ENCODE results near the gene TRPM5.

TRPM5 gene

DNA sequence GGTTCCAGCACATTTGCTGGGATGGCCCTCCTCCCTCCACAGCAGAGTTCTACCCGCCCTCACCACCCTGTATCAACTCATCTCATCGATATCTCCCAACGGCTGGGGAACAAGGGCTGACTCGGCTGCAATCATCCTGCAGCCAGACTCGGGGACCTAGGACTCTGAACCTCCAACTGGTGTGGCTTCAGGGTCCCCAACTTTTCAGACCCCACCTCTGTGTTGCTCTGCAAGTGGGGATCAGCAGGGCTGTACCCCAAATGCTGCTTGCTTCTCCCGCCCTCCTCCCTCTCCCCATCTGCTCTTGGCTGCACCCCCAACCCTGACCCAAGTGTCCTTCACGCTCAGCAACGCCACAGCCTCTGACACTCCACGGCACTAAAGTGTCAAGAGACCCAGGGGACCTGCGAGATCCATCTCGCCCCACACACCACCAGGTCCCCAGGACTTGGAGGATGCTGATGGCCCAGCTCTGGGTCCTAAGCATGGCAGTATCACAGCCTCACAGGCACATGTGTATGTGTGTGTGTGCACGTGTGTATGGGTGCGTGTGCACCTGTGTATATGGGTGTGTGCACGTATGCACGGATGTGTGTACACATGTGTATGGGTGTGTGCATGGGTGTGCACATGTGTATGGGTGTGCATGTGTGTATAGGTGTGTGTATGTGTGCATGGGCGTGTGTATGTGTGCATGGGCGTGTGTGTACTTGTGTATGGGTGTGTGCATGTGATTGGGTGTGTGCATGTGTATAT lies 26.9 kb upstream of the TRPM5 start:
- H3K27me3 ChIP-seq (ENCODE audit: control insufficient read depth in 5 of 5, insufficient read depth in 4 of 5, low read length in 5 of 5) = peaks cover 10 to 18% (median 11%) of the 10 kb centered on the region in 5 donors

DNA sequence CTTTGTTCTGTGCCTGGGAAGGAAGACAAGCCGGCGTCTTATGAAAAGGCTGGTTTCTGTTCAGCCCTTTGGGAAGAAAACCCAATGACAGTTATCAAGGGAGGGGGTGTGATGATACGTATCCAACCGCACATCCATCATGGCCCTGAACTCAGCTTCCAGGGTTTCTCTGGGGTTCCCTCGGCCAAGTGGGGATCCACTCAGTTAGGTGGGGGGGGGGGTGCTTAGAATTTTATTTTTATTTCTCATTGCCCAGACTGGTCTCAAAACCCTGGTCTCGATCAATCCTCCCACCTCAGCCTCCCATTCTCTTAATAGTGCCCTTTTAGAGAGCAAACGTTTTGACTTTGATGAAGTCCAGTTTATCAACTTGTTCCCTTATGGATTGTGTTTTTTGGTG lies 26.2 kb upstream of the TRPM5 start:
- H3K27me3 ChIP-seq (ENCODE audit: control insufficient read depth in 5 of 5, insufficient read depth in 4 of 5, low read length in 5 of 5) = peaks cover 10 to 18% (median 11%) of the 10 kb centered on the region in 5 donors
- no peaks in the 10 kb centered on the region for H3K36me3 ChIP-seq (ENCODE audit: control insufficient read depth in 5 of 5, insufficient read depth in 5 of 5, low read length in 5 of 5)
- no peak overlapping the region for H3K9ac ChIP-seq (ENCODE audit: low read length in 5 of 5)
- H3K4me3 ChIP-seq (ENCODE audit: low read depth in 1 of 5, low read length in 5 of 5) = no peak overlapping the region
- no peak overlapping the region for H3K27ac ChIP-seq (ENCODE audit: low read depth, low read length)
- H3K9me3 ChIP-seq (ENCODE audit: control insufficient read depth in 5 of 5, low read length in 5 of 5) = peaks cover 0 to 7% (median 0%) of the 10 kb centered on the region in 5 donors
- peaks cover 0 to 14% (median 0%) of the 10 kb centered on the region in 5 donors for H3K4me1 ChIP-seq (ENCODE audit: control insufficient read depth in 5 of 5, insufficient read depth in 5 of 5, low read length in 5 of 5)

More for the DNA sequence above, 26.9 kb upstream of the TRPM5 start:
- no peaks in the 10 kb centered on the region for H3K36me3 ChIP-seq (ENCODE audit: control insufficient read depth in 5 of 5, insufficient read depth in 5 of 5, low read length in 5 of 5)
- H3K9ac ChIP-seq (ENCODE audit: low read length in 5 of 5) = no peak overlapping the region
- H3K4me3 ChIP-seq (ENCODE audit: low read depth in 1 of 5, low read length in 5 of 5) = no peak overlapping the region
- H3K27ac ChIP-seq (ENCODE audit: low read depth, low read length) = no peak overlapping the region
- H3K9me3 ChIP-seq (ENCODE audit: control insufficient read depth in 5 of 5, low read length in 5 of 5) = peaks cover 0 to 7% (median 0%) of the 10 kb centered on the region in 5 donors
- H3K4me1 ChIP-seq (ENCODE audit: control insufficient read depth in 5 of 5, insufficient read depth in 5 of 5, low read length in 5 of 5) = peaks cover 0 to 14% (median 0%) of the 10 kb centered on the region in 5 donors

DNA sequence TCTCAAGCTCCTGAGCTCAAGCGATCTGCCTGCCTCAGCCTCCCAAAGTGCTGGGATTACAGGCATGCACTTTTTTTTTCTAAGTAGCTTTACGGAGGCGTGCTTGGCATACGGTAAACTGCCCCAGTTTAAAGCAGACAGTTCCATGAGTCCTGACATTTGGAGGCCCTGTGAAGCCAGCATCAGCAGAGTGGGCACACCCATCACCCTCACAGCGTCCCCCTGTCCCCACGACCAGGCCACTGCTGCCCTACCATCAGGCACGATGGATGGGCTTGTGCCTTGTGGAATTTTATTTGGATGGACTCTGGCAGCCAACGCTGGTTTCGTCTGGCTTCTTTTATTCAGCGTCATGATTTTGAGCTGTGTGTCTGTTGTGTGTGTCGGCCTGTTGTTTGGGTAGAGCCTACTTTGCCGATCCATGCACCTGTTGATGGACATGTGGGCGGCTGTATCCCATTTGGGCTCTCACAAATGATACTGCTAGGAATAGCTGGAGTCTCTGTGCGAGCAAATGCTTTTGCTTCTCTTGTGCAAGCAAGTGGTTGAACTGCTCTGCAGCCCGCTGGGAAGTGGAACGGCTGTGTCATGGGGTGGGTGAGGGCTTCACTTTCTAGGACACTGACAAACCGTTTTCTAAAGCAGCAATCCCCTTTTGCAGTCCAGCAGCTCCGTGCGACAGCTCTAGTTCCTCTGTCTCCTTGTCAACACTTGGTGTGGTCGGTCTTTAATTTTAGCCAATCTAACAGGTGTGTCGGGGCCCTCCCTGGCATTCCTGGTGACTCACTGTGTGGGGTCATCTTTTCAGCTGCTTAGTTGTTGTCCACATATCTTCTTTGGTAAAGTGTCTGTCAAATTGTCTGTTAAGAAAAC lies 24.3 kb upstream of the TRPM5 start:
- H3K36me3 ChIP-seq (ENCODE audit: control insufficient read depth in 5 of 5, insufficient read depth in 5 of 5, low read length in 5 of 5) = no peaks in the 10 kb centered on the region
- no peak overlapping the region for H3K9ac ChIP-seq (ENCODE audit: low read length in 5 of 5)
- H3K27me3 ChIP-seq (ENCODE audit: control insufficient read depth in 5 of 5, insufficient read depth in 4 of 5, low read length in 5 of 5) = peaks cover 2 to 13% (median 5%) of the 10 kb centered on the region in 5 donors
- peaks cover 0 to 7% (median 0%) of the 10 kb centered on the region in 5 donors for H3K9me3 ChIP-seq (ENCODE audit: control insufficient read depth in 5 of 5, low read length in 5 of 5)
- H3K4me1 ChIP-seq (ENCODE audit: control insufficient read depth in 5 of 5, insufficient read depth in 5 of 5, low read length in 5 of 5) = peaks cover 0 to 14% (median 0%) of the 10 kb centered on the region in 5 donors
- H3K4me3 ChIP-seq (ENCODE audit: low read depth in 1 of 5, low read length in 5 of 5) = no peak overlapping the region
- H3K27ac ChIP-seq (ENCODE audit: low read depth, low read length) = no peak overlapping the region

DNA sequence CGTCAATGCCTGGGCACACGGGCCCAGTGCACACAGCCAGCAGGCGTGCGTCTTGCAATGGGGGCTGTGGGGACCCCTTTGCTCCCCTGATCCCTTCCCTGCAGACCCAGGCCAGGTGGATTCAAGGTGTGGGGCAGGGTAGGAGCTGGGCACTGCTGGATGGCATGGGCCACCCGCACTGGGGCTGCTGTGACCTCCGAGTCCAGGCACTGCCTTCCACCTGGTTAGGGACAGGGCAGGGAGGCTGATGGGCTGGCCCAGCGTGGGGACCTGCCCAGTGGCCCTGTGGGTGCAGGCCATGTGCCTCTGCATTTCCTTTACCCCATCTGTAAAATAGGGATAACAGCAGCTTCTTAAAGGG lies 23.4 kb upstream of the TRPM5 start:
- H3K27me3 ChIP-seq (ENCODE audit: control insufficient read depth in 5 of 5, insufficient read depth in 4 of 5, low read length in 5 of 5) = peaks cover 0 to 13% (median 4%) of the 10 kb centered on the region in 5 donors
- H3K9me3 ChIP-seq (ENCODE audit: control insufficient read depth in 5 of 5, low read length in 5 of 5) = peaks cover 0 to 7% (median 0%) of the 10 kb centered on the region in 5 donors
- no peaks in the 10 kb centered on the region for H3K36me3 ChIP-seq (ENCODE audit: control insufficient read depth in 5 of 5, insufficient read depth in 5 of 5, low read length in 5 of 5)
- H3K9ac ChIP-seq (ENCODE audit: low read length in 5 of 5) = no peak overlapping the region
- peaks cover 0 to 14% (median 0%) of the 10 kb centered on the region in 5 donors for H3K4me1 ChIP-seq (ENCODE audit: control insufficient read depth in 5 of 5, insufficient read depth in 5 of 5, low read length in 5 of 5)
- no peak overlapping the region for H3K27ac ChIP-seq (ENCODE audit: low read depth, low read length)
- H3K4me3 ChIP-seq (ENCODE audit: low read depth in 1 of 5, low read length in 5 of 5) = no peak overlapping the region

DNA sequence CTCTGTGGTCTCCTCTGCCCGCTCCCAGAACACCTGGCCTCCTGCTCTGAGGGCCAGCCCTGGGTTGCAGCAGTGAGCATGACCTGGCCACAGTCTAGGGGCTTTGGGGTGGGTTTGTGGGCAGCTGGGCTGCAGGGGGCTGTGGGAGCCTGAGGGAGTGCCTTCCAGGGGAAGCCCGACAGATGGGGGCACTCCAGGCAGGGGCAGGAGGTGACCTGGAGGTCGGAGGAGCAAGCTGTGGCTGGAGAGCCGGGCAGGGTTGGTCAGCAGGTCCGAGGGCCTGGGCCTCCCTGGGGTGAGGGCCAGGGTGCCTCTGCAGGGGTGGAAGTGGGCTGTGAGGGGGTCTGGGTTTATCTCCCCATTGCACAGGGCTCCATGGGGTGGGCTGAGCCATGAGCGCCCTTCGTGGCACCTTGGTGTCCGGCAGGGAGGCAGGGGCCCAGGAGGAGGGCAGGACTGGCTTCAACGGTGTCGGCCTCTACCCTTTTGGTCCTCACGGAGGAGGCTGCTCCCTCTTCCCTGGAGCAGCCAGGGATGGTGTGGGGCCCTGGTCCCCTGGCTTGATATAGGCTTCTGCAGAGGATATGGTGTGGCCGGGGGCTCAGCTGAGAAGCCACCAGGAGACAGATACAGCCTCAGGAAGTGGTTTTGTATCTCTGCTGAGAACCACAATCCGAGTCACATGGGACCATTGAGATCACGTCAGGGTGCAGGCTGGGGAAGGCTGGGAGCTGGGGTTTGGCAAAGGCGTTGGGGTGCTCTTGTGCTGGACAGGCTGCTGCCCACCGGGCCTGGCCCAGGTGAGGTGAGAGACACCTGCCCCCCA lies 22.8 kb upstream of the TRPM5 start:
- peaks cover 0 to 14% (median 0%) of the 10 kb centered on the region in 5 donors for H3K4me1 ChIP-seq (ENCODE audit: control insufficient read depth in 5 of 5, insufficient read depth in 5 of 5, low read length in 5 of 5)
- H3K9ac ChIP-seq (ENCODE audit: low read length in 5 of 5) = no peak overlapping the region
- H3K27ac ChIP-seq (ENCODE audit: low read depth, low read length) = no peak overlapping the region
- no peak overlapping the region for H3K4me3 ChIP-seq (ENCODE audit: low read depth in 1 of 5, low read length in 5 of 5)
- peaks cover 0 to 12% (median under 1%) of the 10 kb centered on the region in 5 donors for H3K27me3 ChIP-seq (ENCODE audit: control insufficient read depth in 5 of 5, insufficient read depth in 4 of 5, low read length in 5 of 5)
- H3K9me3 ChIP-seq (ENCODE audit: control insufficient read depth in 5 of 5, low read length in 5 of 5) = peaks cover 0 to 7% (median 0%) of the 10 kb centered on the region in 5 donors
- no peaks in the 10 kb centered on the region for H3K36me3 ChIP-seq (ENCODE audit: control insufficient read depth in 5 of 5, insufficient read depth in 5 of 5, low read length in 5 of 5)

DNA sequence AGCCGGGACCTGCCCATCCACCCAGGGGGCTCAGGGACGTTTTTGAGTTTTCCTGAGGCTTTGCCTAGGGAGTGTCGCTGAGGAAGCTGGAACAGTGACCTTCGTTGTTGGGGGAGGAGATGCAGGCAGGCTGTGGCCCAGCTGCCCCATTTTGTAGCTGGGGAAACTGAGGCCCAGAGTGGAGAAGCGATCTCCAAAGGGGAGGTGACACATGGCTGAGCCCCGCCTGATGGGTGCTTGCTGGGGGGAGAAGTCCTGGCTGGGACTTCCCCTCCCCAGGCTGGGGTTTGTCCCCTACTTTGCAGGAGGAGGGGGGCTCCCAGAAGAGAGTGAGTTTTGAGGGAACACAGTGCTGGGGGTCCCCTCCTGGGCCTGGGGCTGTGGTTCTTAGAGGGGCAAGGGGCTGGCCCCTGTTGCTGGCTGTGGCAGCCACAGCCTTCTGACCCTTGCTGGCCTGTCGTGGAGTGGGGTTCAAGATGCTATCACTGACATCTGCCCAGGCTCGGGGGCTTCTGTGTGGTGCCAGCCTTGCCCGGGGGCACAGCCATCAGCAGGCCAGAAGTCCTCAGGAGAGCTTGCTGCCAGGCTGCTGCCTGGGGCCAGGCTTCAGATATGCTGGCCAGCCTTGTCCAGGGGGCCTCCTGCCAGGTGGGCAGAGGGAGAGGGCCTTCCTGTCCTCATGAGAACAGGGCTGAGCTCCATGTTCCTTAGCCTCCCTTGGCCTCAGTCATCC lies 21.9 kb upstream of the TRPM5 start:
- Histone ChIP-seq H3K9ac (ENCODE audit: low read length in 5 of 5) (no peak overlapping the region), H3K9me3 (ENCODE audit: control insufficient read depth in 5 of 5, low read length in 5 of 5) (peaks cover 0 to 7% (median 0%) of the 10 kb centered on the region in 5 donors), H3K27me3 (ENCODE audit: control insufficient read depth in 5 of 5, insufficient read depth in 4 of 5, low read length in 5 of 5) (peaks cover 0 to 3% (median 0%) of the 10 kb centered on the region in 5 donors), H3K4me3 (ENCODE audit: low read depth in 1 of 5, low read length in 5 of 5) (no peak overlapping the region), H3K27ac (ENCODE audit: low read depth, low read length) (no peak overlapping the region), H3K4me1 (ENCODE audit: control insufficient read depth in 5 of 5, insufficient read depth in 5 of 5, low read length in 5 of 5) (peaks cover 0 to 14% (median 0%) of the 10 kb centered on the region in 5 donors), H3K36me3 (ENCODE audit: control insufficient read depth in 5 of 5, insufficient read depth in 5 of 5, low read length in 5 of 5) (no peaks in the 10 kb centered on the region)

GRCh38 chr11:2465202-2466068 lies 21.1 kb upstream of the TRPM5 start:
- peaks cover 0 to 7% (median 0%) of the 10 kb centered on the region in 5 donors for H3K9me3 ChIP-seq (ENCODE audit: control insufficient read depth in 5 of 5, low read length in 5 of 5)
- H3K9ac ChIP-seq (ENCODE audit: low read length in 5 of 5) = no peak overlapping the region
- no peak overlapping the region for H3K27ac ChIP-seq (ENCODE audit: low read depth, low read length)
- no peaks in the 10 kb centered on the region for H3K36me3 ChIP-seq (ENCODE audit: control insufficient read depth in 5 of 5, insufficient read depth in 5 of 5, low read length in 5 of 5)
- peaks cover 0 to 14% (median 0%) of the 10 kb centered on the region in 5 donors for H3K4me1 ChIP-seq (ENCODE audit: control insufficient read depth in 5 of 5, insufficient read depth in 5 of 5, low read length in 5 of 5)
- H3K4me3 ChIP-seq (ENCODE audit: low read depth in 1 of 5, low read length in 5 of 5) = no peak overlapping the region
- H3K27me3 ChIP-seq (ENCODE audit: control insufficient read depth in 5 of 5, insufficient read depth in 4 of 5, low read length in 5 of 5) = peaks cover 0 to 3% (median 0%) of the 10 kb centered on the region in 5 donors

DNA sequence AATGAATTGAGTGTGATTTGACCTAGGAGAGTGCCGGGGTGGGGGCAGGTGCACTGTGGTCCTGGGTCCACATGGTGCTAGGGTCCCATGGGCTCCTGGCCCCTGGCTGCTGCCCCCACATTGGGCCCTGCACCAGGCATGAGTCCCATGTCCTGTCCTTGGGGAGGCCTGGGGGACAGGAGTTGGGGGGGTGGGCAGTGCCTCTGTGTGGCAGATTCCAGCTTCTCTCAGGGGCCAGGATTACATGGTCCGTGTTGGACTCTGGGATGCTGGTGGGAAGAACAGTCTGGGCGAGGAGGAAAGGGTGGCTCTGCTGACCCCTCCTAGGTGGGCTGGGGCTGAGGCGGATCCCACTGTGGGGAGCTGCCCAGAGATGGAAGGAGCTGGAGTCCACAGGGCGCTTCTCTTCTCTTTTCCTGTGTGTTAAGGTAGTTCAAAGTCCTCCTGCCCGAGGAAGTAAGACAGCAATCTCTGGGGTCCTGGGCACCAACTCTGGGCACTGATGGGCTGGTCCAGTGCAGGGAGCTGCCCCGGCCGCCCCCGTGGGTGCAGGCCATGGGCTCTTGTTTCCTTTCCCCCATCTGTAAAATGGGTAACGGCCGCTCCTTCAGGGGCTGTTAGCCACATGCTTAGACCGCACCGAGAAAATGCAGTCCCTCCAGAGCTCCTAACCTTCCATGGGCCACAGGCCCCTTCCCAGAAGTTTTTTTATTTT lies 20.3 kb upstream of the TRPM5 start:
- no peak overlapping the region for H3K9ac ChIP-seq (ENCODE audit: low read length in 5 of 5)
- H3K9me3 ChIP-seq (ENCODE audit: control insufficient read depth in 5 of 5, low read length in 5 of 5) = peaks cover 0 to 7% (median 0%) of the 10 kb centered on the region in 5 donors
- peaks cover 0 to 3% (median 0%) of the 10 kb centered on the region in 5 donors for H3K27me3 ChIP-seq (ENCODE audit: control insufficient read depth in 5 of 5, insufficient read depth in 4 of 5, low read length in 5 of 5)
- no peaks in the 10 kb centered on the region for H3K36me3 ChIP-seq (ENCODE audit: control insufficient read depth in 5 of 5, insufficient read depth in 5 of 5, low read length in 5 of 5)
- no peak overlapping the region for H3K4me3 ChIP-seq (ENCODE audit: low read depth in 1 of 5, low read length in 5 of 5)
- H3K4me1 ChIP-seq (ENCODE audit: control insufficient read depth in 5 of 5, insufficient read depth in 5 of 5, low read length in 5 of 5) = peaks cover 0 to 14% (median 0%) of the 10 kb centered on the region in 5 donors
- H3K27ac ChIP-seq (ENCODE audit: low read depth, low read length) = no peak overlapping the region

Data from subcutaneous abdominal adipose tissue (tissue), 5 donors.